Epithelial cell of esophagus (primary cell): ENCODE measurements around the gene LIN37.

Source experiments
- DNase-seq: peaks from one replicate; pipeline ENCODE4 v3.0.0; 2010; ENCODE audit warnings: low read depth
- H3K4me3 ChIP-seq: 2 replicates; pipeline ENCODE4 v1.5.1; 2011; ENCODE audit warnings: mild to moderate bottlenecking, low read length, control low read depth
- CTCF ChIP-seq: IDR thresholded peaks from 2 replicates; pipeline ENCODE4 v1.5.1; 2011; ENCODE audit warnings: low read depth, mild to moderate bottlenecking, low read length, control low read depth, inconsistent platforms; ENCODE audit not compliant: insufficient read depth; ENCODE audit errors: missing control alignments

LIN37 gene

GRCh38 chr19:35742121-35742724, 6.2 kb upstream of the LIN37 start, which contains the start of gene IGFLR1:
Gene IGFLR1, minus strand, starts transcription at chr19:35742452. Its CDS starts 1,272 bp downstream, at chr19:35741180.
- TF ChIP-seq CTCF, result no peak
- no peak for DNase-seq
- no peak within 1 kb of the TSS for H3K4me3 ChIP-seq

- TF ChIP-seq CTCF, result no peak
- DNase-seq, result no peak
- H3K4me3 ChIP-seq, result peak overlapping the region; percentile 92
Measured at GRCh38 chr19:35743640-35744429, 4.5 kb upstream of the LIN37 start.

GRCh38 chr19:35744430-35745327, 3.7 kb upstream of the LIN37 start:
- TF ChIP-seq CTCF, result peak; percentile 40
- peak overlapping the region; percentile 92 for H3K4me3 ChIP-seq
- DNase-seq, result peak; percentile 97

- no peak for TF ChIP-seq CTCF
- DNase-seq, result peak; percentile 100
- peak within 1 kb of the TSS; percentile 92 for H3K4me3 ChIP-seq
Measured at GRCh38 chr19:35745328-35746086, 2.9 kb upstream of the LIN37 start, which contains the start of the genes PSENEN and U2AF1L4. Gene PSENEN, plus strand, starts transcription at chr19:35745651. Its CDS starts 280 bp downstream, at chr19:35745931. Gene U2AF1L4, minus strand, starts transcription at chr19:35745418. Its CDS starts 27 bp downstream, at chr19:35745391.

GRCh38 chr19:35746087-35746462, 2.3 kb upstream of the LIN37 start:
- DNase-seq, result no peak
- H3K4me3 ChIP-seq, result peak overlapping the region; percentile 92
- TF ChIP-seq CTCF, result no peak

- DNase-seq, result no peak
- peak overlapping the region; percentile 92 for H3K4me3 ChIP-seq
- no peak for TF ChIP-seq CTCF
Measured at GRCh38 chr19:35746531-35746930, 1.8 kb upstream of the LIN37 start.
